ENCODE results near the gene ELF5.

ELF5 gene

DNA sequence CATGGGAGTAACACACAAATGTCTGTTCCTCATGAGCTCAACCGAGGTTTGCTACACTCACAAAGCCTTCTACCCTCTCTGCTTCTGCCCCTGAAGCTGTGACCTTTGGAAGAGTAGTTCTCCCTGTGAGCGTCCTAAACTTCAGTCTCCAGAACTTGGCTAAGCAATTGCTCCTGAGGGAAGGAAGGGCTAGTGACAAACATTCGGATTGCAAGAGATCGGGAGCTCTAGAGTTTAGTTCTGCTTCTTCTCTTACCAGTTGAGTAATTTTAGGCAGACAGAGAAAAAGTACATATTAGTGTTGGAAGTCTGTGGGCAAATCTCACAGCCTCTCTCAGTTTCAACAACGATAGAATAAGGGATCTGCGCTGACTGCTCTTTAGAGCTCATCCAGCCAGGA is 27.3 kb upstream of the ELF5 start:
- TF ChIP-seq MYC (IDR thresholded peaks at IDR 0.05; ENCODE audit: low read depth, low read length) = no peak
- TF ChIP-seq, protein P1, sequence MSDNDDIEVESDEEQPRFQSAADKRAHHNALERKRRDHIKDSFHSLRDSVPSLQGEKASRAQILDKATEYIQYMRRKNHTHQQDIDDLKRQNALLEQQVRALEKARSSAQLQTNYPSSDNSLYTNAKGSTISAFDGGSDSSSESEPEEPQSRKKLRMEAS (IDR thresholded peaks at IDR 0.05; ENCODE audit: low read depth, low read length) = no peak
- TF ChIP-seq, protein P2, sequence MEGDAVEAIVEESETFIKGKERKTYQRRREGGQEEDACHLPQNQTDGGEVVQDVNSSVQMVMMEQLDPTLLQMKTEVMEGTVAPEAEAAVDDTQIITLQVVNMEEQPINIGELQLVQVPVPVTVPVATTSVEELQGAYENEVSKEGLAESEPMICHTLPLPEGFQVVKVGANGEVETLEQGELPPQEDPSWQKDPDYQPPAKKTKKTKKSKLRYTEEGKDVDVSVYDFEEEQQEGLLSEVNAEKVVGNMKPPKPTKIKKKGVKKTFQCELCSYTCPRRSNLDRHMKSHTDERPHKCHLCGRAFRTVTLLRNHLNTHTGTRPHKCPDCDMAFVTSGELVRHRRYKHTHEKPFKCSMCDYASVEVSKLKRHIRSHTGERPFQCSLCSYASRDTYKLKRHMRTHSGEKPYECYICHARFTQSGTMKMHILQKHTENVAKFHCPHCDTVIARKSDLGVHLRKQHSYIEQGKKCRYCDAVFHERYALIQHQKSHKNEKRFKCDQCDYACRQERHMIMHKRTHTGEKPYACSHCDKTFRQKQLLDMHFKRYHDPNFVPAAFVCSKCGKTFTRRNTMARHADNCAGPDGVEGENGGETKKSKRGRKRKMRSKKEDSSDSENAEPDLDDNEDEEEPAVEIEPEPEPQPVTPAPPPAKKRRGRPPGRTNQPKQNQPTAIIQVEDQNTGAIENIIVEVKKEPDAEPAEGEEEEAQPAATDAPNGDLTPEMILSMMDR (IDR thresholded peaks at IDR 0.05; ENCODE audit: low read depth, low read length) = no peak
- no peak for TF ChIP-seq POLR2A (IDR thresholded peaks at IDR 0.05; ENCODE audit: extremely low read depth, insufficient read length)
- H3K4me3 ChIP-seq (ENCODE audit: low read depth, low read length) = no peak overlapping the region
- no peak for DNase-seq (ENCODE audit: low read depth)

DNA sequence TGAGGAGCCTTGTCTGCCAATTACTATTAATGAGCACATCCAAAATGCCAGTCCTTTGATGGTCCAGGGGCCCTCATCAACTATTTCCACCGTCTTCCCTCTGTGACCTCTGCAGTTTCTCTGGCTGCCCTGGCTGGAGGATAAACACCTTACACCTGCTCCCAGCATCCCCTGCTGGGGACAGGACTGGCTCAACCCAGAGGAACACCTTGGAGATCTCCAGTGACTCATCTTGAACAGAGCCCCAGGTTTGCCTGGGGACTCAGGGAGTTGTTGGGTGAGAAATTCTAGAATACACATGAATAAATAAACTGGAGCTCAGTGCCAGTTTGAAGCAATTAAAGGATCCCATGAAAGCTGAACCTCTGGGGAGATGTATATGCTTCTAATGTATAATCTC is 24.0 kb upstream of the ELF5 start:
- no peak for DNase-seq (ENCODE audit: low read depth)
- TF ChIP-seq, protein P2 (IDR thresholded peaks at IDR 0.05; ENCODE audit: low read depth, low read length) = no peak
- no peak for TF ChIP-seq POLR2A (IDR thresholded peaks at IDR 0.05; ENCODE audit: extremely low read depth, insufficient read length)
- TF ChIP-seq MYC (IDR thresholded peaks at IDR 0.05; ENCODE audit: low read depth, low read length) = no peak
- TF ChIP-seq, protein P1 (IDR thresholded peaks at IDR 0.05; ENCODE audit: low read depth, low read length) = no peak
- H3K4me3 ChIP-seq (ENCODE audit: low read depth, low read length) = no peak overlapping the region

DNA sequence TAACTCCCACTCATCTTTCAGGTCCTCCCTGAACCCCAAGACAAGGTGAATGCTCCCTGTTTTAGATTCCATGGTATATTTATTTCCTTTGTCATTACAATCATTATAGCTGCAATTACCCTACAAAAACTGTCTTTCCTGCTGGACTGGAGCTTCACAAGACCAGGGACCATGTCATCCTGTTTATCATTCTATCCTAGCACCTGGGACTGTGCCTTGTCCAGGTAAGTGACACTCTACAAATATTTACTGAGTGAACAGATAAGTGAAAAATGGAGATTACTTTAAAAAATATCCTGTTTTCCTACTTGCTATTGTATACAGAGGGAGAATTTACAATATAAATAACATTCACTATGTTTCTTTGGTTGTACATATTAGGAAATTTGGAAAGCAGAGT is 22.5 kb upstream of the ELF5 start:
- no peak for DNase-seq (ENCODE audit: low read depth)
- TF ChIP-seq POLR2A (IDR thresholded peaks at IDR 0.05; ENCODE audit: extremely low read depth, insufficient read length) (no peak), MYC (IDR thresholded peaks at IDR 0.05; ENCODE audit: low read depth, low read length) (no peak)
- TF ChIP-seq, protein P2 (IDR thresholded peaks at IDR 0.05; ENCODE audit: low read depth, low read length) = no peak
- TF ChIP-seq, protein P1 (IDR thresholded peaks at IDR 0.05; ENCODE audit: low read depth, low read length) = no peak
- no peak overlapping the region for H3K4me3 ChIP-seq (ENCODE audit: low read depth, low read length)

DNA sequence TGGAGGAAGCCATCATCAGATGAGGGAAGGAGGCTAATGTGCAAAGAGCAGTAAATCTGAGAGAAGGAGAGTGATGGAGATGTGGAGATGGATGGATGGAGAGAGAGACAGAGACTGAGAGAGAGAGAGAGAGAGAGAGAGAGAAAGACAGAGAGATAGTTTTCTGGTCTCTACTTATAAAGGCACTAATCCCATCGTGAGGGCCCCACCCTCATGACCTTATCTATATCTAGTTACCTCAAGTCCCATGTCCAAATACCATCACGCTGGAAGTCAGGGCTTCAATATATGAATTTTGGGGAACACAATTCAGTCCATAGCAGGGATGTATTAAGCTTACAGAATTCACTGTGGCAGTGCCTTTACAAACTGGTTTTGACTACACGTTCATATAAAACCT is 21.2 kb upstream of the ELF5 start:
- TF ChIP-seq MYC (IDR thresholded peaks at IDR 0.05; ENCODE audit: low read depth, low read length) = no peak
- TF ChIP-seq, protein P2 (IDR thresholded peaks at IDR 0.05; ENCODE audit: low read depth, low read length) = no peak
- TF ChIP-seq, protein P1 (IDR thresholded peaks at IDR 0.05; ENCODE audit: low read depth, low read length) = no peak
- no peak for TF ChIP-seq POLR2A (IDR thresholded peaks at IDR 0.05; ENCODE audit: extremely low read depth, insufficient read length)
- DNase-seq (ENCODE audit: low read depth) = no peak
- no peak overlapping the region for H3K4me3 ChIP-seq (ENCODE audit: low read depth, low read length)

DNA sequence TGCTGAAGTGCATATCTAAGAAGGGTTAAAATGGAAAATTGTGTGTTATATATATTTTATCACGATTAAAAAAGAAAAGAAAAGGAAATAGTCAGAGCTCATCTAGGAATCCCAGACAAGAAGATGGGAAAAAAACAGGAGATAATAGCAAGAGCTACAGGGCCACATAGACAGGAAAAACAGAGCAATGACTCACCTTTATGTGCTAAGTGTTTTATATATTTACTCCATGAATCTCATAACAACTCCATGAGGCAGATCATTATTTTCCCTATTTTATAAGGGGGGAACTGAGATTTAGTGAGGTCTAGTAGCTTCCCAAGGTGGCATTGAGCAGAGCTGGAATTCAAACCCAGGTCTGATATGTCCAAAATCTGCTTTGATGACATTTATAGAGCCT is 18.1 kb upstream of the ELF5 start:
- no peak for DNase-seq (ENCODE audit: low read depth)
- TF ChIP-seq, protein P1 (IDR thresholded peaks at IDR 0.05; ENCODE audit: low read depth, low read length) = no peak
- TF ChIP-seq MYC (IDR thresholded peaks at IDR 0.05; ENCODE audit: low read depth, low read length) = no peak
- TF ChIP-seq, protein P2 (IDR thresholded peaks at IDR 0.05; ENCODE audit: low read depth, low read length) = no peak
- TF ChIP-seq POLR2A (IDR thresholded peaks at IDR 0.05; ENCODE audit: extremely low read depth, insufficient read length) = no peak
- H3K4me3 ChIP-seq (ENCODE audit: low read depth, low read length) = no peak overlapping the region

Data from NB4 (cell line).